A673 (cell line): ENCODE results near the gene MIEF1.

ENCODE experiments used
- CTCF ChIP-seq: fragments of 300-800, 200-600 bp; sonication (generic); conservative IDR thresholded peaks from 2 replicates; pipeline ENCODE4 v1.5.1; 2017; ENCODE audit warnings: low read depth, mild to moderate bottlenecking, antibody characterized with exemption, low read length, moderate library complexity, mixed read lengths
- EZH2 ChIP-seq: fragments of 200-600 bp; sonication (generic); IDR thresholded peaks from 2 replicates; pipeline ENCODE4 v1.6.1; 2017; ENCODE audit warnings: borderline replicate concordance, low read depth, mild to moderate bottlenecking, mixed read lengths, antibody characterized with exemption, low read length; ENCODE audit not compliant: poor library complexity, severe bottlenecking

- TF ChIP-seq CTCF, result no peak
- TF ChIP-seq EZH2, result no peak
Measured at GRCh38 chr22:39491696-39492095, 10.4 kb upstream of the MIEF1 start.
